H1 (cell line): ENCODE results near the gene EYA4. TPM values are rescaled to one million over a fixed set of nuclear protein-coding genes. Genes with fewer than 3 reads are reported as not detected.

ENCODE experiments used
- CTCF ChIA-PET: fragments of 300-600 bp; sonication (Branson Sonifier 250); formaldehyde crosslinking; loops from one replicate; lab custom pipeline; 2021; ENCODE audit not compliant: partially characterized antibody; lab: Charles Lee
- POLR2A ChIA-PET: fragments of 300-600 bp; sonication (Branson Sonifier 250); formaldehyde crosslinking; loops from one replicate; lab custom pipeline; 2021; ENCODE audit warnings: inconsistent platforms; ENCODE audit not compliant: partially characterized antibody; lab: Charles Lee
- DNase-seq, 2 experiments: peaks; one replicate each; pipeline versions ENCODE4 v3.0.0 to v3.0.0-alpha.2; 2010 to 2022; ENCODE audit warnings: low spot score in 2 of 2, low read depth in 1 of 2, mixed read lengths in 1 of 2
- FAIRE-seq: peaks from 2 replicates; lab custom pipeline; 2011; peaks lifted over from hg19 to GRCh38; lab: Jason Lieb, UNC
- H2AFZ ChIP-seq: 2 replicates; pipeline ENCODE4 v1.8.1; 2012; ENCODE audit warnings: low read length, inconsistent platforms
- H2AK5ac ChIP-seq: 2 replicates; pipeline ENCODE4 v1.6.1; 2013; ENCODE audit warnings: low read depth, low read length
- H2BK120ac ChIP-seq: replicated peaks from 2 replicates; pipeline ENCODE3; 2013; ENCODE audit warnings: low read depth, low read length, inconsistent platforms
- H2BK12ac ChIP-seq: 2 replicates; pipeline ENCODE4 v1.6.1; 2013; ENCODE audit warnings: low read depth, low read length
- H2BK15ac ChIP-seq: 2 replicates; pipeline ENCODE4 v1.6.1; 2013; ENCODE audit warnings: low read length
- H2BK20ac ChIP-seq: 2 replicates; pipeline ENCODE4 v1.6.1; 2013; ENCODE audit warnings: low read length
- H2BK5ac ChIP-seq: 2 replicates; pipeline ENCODE4 v1.6.1; 2013; ENCODE audit warnings: low read depth, low read length
- H3K14ac ChIP-seq: 2 replicates; pipeline ENCODE4 v1.6.1; 2013; ENCODE audit warnings: inconsistent platforms; ENCODE audit not compliant: insufficient read length
- H3K18ac ChIP-seq: 2 replicates; pipeline ENCODE4 v1.6.1; 2013; ENCODE audit warnings: low read length; ENCODE audit errors: extremely low read depth
- H3K23ac ChIP-seq: 2 replicates; pipeline ENCODE4 v1.6.1; 2013; ENCODE audit warnings: inconsistent platforms; ENCODE audit not compliant: insufficient read length
- H3K23me2 ChIP-seq: 2 replicates; pipeline ENCODE4 v1.6.1; 2013; ENCODE audit warnings: low read depth, low read length
- H3K27ac ChIP-seq: 2 replicates; pipeline ENCODE4 v1.6.1; 2011; ENCODE audit warnings: low read depth, low read length, inconsistent platforms
- H3K27me3 ChIP-seq, 4 experiments: replicated peaks in 1 of 4; 1 replicate in 1 of 4; 2 replicates in 3 of 4; pipeline versions ENCODE4 v1.6.1 to v1.8.1; 2011 to 2013; ENCODE audit warnings: low read length in 3 of 4, mild to moderate bottlenecking in 3 of 4, inconsistent platforms in 2 of 4, mixed read lengths in 2 of 4, moderate library complexity in 1 of 4; ENCODE audit not compliant: control insufficient read depth in 3 of 4, insufficient read depth in 3 of 4; ENCODE audit errors: extremely low read depth in 1 of 4
- H3K36me3 ChIP-seq, 4 experiments: 2 replicates each; pipeline versions ENCODE4 v1.6.1 to v1.8.1; 2011 to 2013; ENCODE audit warnings: mild to moderate bottlenecking in 4 of 4, low read length in 3 of 4, moderate library complexity in 2 of 4, control low read depth in 1 of 4, inconsistent platforms in 1 of 4; ENCODE audit not compliant: insufficient read depth in 4 of 4, control insufficient read depth in 2 of 4
- H3K4ac ChIP-seq: replicated peaks from 2 replicates; pipeline ENCODE3; 2013; ENCODE audit warnings: low read length, low read depth, mixed read lengths, inconsistent platforms; ENCODE audit not compliant: insufficient read length
- H3K4me1 ChIP-seq, 4 experiments: replicated peaks in 1 of 4; 1 replicate in 1 of 4; 2 replicates in 3 of 4; pipeline versions ENCODE4 v1.6.1 to v1.8.1; 2011 to 2013; ENCODE audit warnings: low read length in 3 of 4, inconsistent platforms in 2 of 4, mixed read lengths in 1 of 4; ENCODE audit not compliant: insufficient read depth in 4 of 4, control insufficient read depth in 3 of 4
- H3K4me2 ChIP-seq, 2 experiments: 2 replicates each; pipeline versions ENCODE4 v1.6.1 to v1.8.1; 2011 to 2013; ENCODE audit warnings: low read depth in 2 of 2, low read length in 2 of 2, control low read depth in 1 of 2, inconsistent platforms in 1 of 2, mild to moderate bottlenecking in 1 of 2; ENCODE audit not compliant: insufficient read depth in 1 of 2
- H3K4me3 ChIP-seq, 4 experiments: fragments of 200-600, 300-600 bp in 1 of 4; sonication (generic), shearing (Covaris generic), sonication (Bioruptor Twin) in 1 of 4; 2 replicates each; pipeline versions ENCODE4 v1.5.1 to v1.8.1; 2011 to 2016; ENCODE audit warnings: low read length in 4 of 4, low read depth in 3 of 4, control low read depth in 2 of 4, inconsistent platforms in 2 of 4, mild to moderate bottlenecking in 2 of 4, mixed read lengths in 1 of 4, moderate library complexity in 1 of 4; ENCODE audit not compliant: insufficient read depth in 2 of 4; ENCODE audit errors: extremely low read depth in 1 of 4
- H3K56ac ChIP-seq: replicated peaks from 2 replicates; pipeline ENCODE3; 2013; ENCODE audit warnings: low read depth, mild to moderate bottlenecking, mixed read lengths, low read length, inconsistent platforms; ENCODE audit not compliant: insufficient read length
- H3K79me1 ChIP-seq: 2 replicates; pipeline ENCODE4 v1.6.1; 2013; ENCODE audit warnings: low read depth, low read length, control low read depth
- H3K79me2 ChIP-seq, 2 experiments: 2 replicates each; pipeline versions ENCODE4 v1.6.1 to v1.8.1; 2012 to 2013; ENCODE audit warnings: low read length in 2 of 2, mild to moderate bottlenecking in 2 of 2, inconsistent platforms in 1 of 2; ENCODE audit not compliant: insufficient read depth in 2 of 2, control insufficient read depth in 1 of 2
- H3K9ac ChIP-seq, 4 experiments: replicated peaks in 1 of 4; 1 replicate in 1 of 4; 2 replicates in 3 of 4; pipeline versions ENCODE4 v1.6.1 to v1.8.1; 2011 to 2013; ENCODE audit warnings: low read depth in 3 of 4, low read length in 3 of 4, control low read depth in 2 of 4, mild to moderate bottlenecking in 2 of 4, moderate library complexity in 2 of 4, inconsistent platforms in 1 of 4; ENCODE audit errors: extremely low read depth in 1 of 4
- H3K9me3 ChIP-seq, 2 experiments: 2 replicates each; pipeline versions ENCODE4 v1.6.1 to v1.8.1; 2012 to 2013; ENCODE audit warnings: mild to moderate bottlenecking in 2 of 2, moderate library complexity in 2 of 2, control low read depth in 1 of 2, inconsistent platforms in 1 of 2, low read depth in 1 of 2, low read length in 1 of 2, mixed read lengths in 1 of 2; ENCODE audit not compliant: insufficient read depth in 2 of 2
- H4K20me1 ChIP-seq, 2 experiments: replicated peaks in 1 of 2; 2 replicates each; pipeline versions ENCODE3 to v1.8.1; 2011 to 2013; ENCODE audit warnings: inconsistent platforms in 2 of 2, low read length in 2 of 2, mild to moderate bottlenecking in 1 of 2; ENCODE audit not compliant: insufficient read depth in 2 of 2, control insufficient read depth in 1 of 2
- H4K5ac ChIP-seq: 2 replicates; pipeline ENCODE4 v1.6.1; 2013; ENCODE audit warnings: low read length, low read depth, mixed read lengths, inconsistent platforms; ENCODE audit not compliant: insufficient read length
- H4K8ac ChIP-seq: 2 replicates; pipeline ENCODE4 v1.8.0; 2013; ENCODE audit warnings: mild to moderate bottlenecking, moderate library complexity, low read length, inconsistent platforms; ENCODE audit not compliant: insufficient read depth; ENCODE audit errors: extremely low read depth
- H4K91ac ChIP-seq: replicated peaks from 2 replicates; pipeline ENCODE3; 2013; ENCODE audit warnings: low read length, mixed read lengths, inconsistent platforms; ENCODE audit not compliant: insufficient read length
- FOSL1 ChIP-seq: IDR thresholded peaks from 2 replicates; pipeline ENCODE4 v1.6.1; 2011; ENCODE audit warnings: mild to moderate bottlenecking, low read depth, low read length, moderate library complexity; ENCODE audit not compliant: insufficient read depth
- GABPA ChIP-seq: IDR thresholded peaks from 2 replicates; pipeline ENCODE4 v1.6.1; 2011; ENCODE audit warnings: mild to moderate bottlenecking, low read length, moderate library complexity, borderline replicate concordance; ENCODE audit not compliant: insufficient read depth
- NRF1 ChIP-seq: IDR thresholded peaks from 2 replicates; pipeline ENCODE4 v1.6.1; 2011; ENCODE audit warnings: mild to moderate bottlenecking, low read depth, low read length, improper control_type of control experiment
- PHF8 ChIP-seq: fragments of 200-600 bp; sonication (generic); conservative IDR thresholded peaks from 2 replicates; pipeline ENCODE4 v1.7.1; 2012; ENCODE audit warnings: low read depth, mild to moderate bottlenecking, inconsistent platforms, low read length, moderate library complexity
- SAP30 ChIP-seq: fragments of 300-600 bp; sonication (generic); IDR thresholded peaks from 2 replicates; pipeline ENCODE4 v1.7.1; 2012; ENCODE audit warnings: low read length, moderate library complexity, mild to moderate bottlenecking, inconsistent platforms; ENCODE audit not compliant: insufficient read depth, insufficient replicate concordance
- SUZ12 ChIP-seq: fragments of 200-600 bp; sonication (generic); IDR thresholded peaks from 2 replicates; pipeline ENCODE4 v1.6.1; 2012; ENCODE audit warnings: mild to moderate bottlenecking, inconsistent platforms, low read length, moderate library complexity, mixed read lengths
- TAF1 ChIP-seq: IDR thresholded peaks from 2 replicates; pipeline ENCODE4 v1.6.1; 2011; ENCODE audit warnings: mild to moderate bottlenecking, low read depth, low read length
- WGBS, 2 experiments: shearing (Covaris generic) in 1 of 2; methylation state at CpG; one replicate each; pipeline versions ENCODE4 v1.1.6 to v1.1.7; 2013 to 2015; ENCODE audit warnings: low lambda C conversion rate in 2 of 2, mixed read lengths in 2 of 2, inconsistent platforms in 1 of 2, low coverage in 1 of 2, missing lambda C conversion rate in 1 of 2; ENCODE audit not compliant: insufficient replicate concordance in 2 of 2, insufficient coverage in 1 of 2, insufficient read length in 1 of 2; ENCODE audit errors: extremely low coverage in 1 of 2, missing lambda C conversion rate in 1 of 2; 5-methylcytosine and 5-hydroxymethylcytosine counted together
- polyA plus RNA-seq, 7 experiments: library from polyadenylated mRNA; depleted of rRNA in 3 of 7; stranded (reverse) in 5 of 7; unstranded in 2 of 7; fragments of >200 nt in 5 of 7; fragments of 200-250 nt in 2 of 7; gene quantifications; 1 replicate in 5 of 7; 2 replicates in 1 of 7; 4 replicates in 1 of 7; pipeline versions ENCODE4 v1.2.1 to v1.2.3, GENCODE V29; 2011 to 2013; ENCODE audit warnings: missing spikeins in 2 of 7, mixed read lengths in 2 of 7
- total RNA-seq: library from RNA; stranded (reverse); fragmentation: NEBNext Ultra II Directional; extraction: Animal tissue kit (Norgen Biotek cat#: 25700); gene quantifications from 2 replicates; pipeline ENCODE4 v1.2.1, GENCODE V29; 2021

The EYA4 gene
- total and polyA plus RNA-seq, 2 of the 8 experiments (the other 6 are each of a cell fraction or from before 2014, with no cell fraction given), result 0.06 to 0.17 TPM

DNA sequence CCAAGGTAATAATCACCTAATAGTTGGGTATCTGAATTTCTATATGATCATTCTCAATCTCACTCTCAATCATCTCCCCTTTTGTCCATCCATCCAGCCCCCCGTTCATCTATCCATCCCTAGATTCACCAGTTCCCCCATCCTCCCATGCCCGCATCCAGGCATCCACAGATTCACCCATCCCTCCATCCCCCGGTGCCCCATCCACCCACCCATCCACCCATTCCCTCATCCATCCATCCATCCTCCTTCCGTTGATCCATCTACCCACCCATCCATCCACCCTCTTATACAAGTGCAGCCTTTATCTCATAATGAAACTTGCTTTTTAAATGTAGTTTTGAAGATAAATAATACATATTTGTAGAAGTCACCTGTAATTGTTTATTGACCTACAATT is 76.5 kb downstream of the EYA4 start:
- no peaks in the 10 kb centered on the region for H3K27me3 ChIP-seq
- no peak overlapping the region for H4K8ac ChIP-seq
- H3K4me3 ChIP-seq, result no peak overlapping the region
- no peak overlapping the region for H2AFZ ChIP-seq
- H4K20me1 ChIP-seq, result no peaks in the 10 kb centered on the region
- H2AK5ac ChIP-seq, result no peak overlapping the region
- no peaks in the 10 kb centered on the region for H3K9me3 ChIP-seq
- no peak overlapping the region for H3K27ac ChIP-seq
- no peak for TF ChIP-seq NRF1
- no peak for TF ChIP-seq TAF1
- no peak for TF ChIP-seq SUZ12
- no peak for TF ChIP-seq PHF8
- TF ChIP-seq GABPA, result no peak
- TF ChIP-seq SAP30, result no peak
- TF ChIP-seq FOSL1, result no peak
- TF ChIP-seq, all 59 proteins: peak for 0
- Histone ChIP-seq H4K5ac (no peak overlapping the region), H3K4me1 (0 out of 7 replicates have a peak, but pooled peaks cover 0 to 1% (median 0%) of the 10 kb centered on the region in 4 experiments), H3K4me2 (no peak overlapping the region), H2BK12ac (no peak overlapping the region), H3K36me3 (no peaks in the 10 kb centered on the region), H3K23ac (no peak overlapping the region), H3K56ac (no peak overlapping the region), H3K4ac (no peak overlapping the region), H2BK15ac (no peak overlapping the region), H3K23me2 (no peaks in the 10 kb centered on the region), H2BK120ac (no peak overlapping the region), H3K14ac (no peak overlapping the region), H4K91ac (no peak overlapping the region), H2BK5ac (no peak overlapping the region), H3K79me1 (no peaks in the 10 kb centered on the region), H3K18ac (no peak overlapping the region), H2BK20ac (no peak overlapping the region), H3K79me2 (no peaks in the 10 kb centered on the region), H3K9ac (no peak overlapping the region)
- ChIA-PET POLR2A (no interaction called here), CTCF (interaction anchor here (1.7 to 2.1 kb wide), 2 partner anchors 12 to 31 kb away, joined by 3 to 9 read pairs; no protein-coding TSS in a partner anchor)
- WGBS, 2 experiments, result 89% methylated on average over 4 of the region's 4 CpGs; no CpG with 5 or more reads in 1 of the 2 experiments
- DNase-seq, result no peak
- FAIRE-seq, result no peak
